DMS53 treated with DMSO at 0.1 percent for 48 hours (cell line): ENCODE data around the gene PSMC4.

Source experiments
- DNase-seq: peaks from one replicate; lab custom pipeline; 2025; ENCODE audit not compliant: unreplicated experiment; lab: John Stamatoyannopoulos, UW

Gene PSMC4

DNA sequence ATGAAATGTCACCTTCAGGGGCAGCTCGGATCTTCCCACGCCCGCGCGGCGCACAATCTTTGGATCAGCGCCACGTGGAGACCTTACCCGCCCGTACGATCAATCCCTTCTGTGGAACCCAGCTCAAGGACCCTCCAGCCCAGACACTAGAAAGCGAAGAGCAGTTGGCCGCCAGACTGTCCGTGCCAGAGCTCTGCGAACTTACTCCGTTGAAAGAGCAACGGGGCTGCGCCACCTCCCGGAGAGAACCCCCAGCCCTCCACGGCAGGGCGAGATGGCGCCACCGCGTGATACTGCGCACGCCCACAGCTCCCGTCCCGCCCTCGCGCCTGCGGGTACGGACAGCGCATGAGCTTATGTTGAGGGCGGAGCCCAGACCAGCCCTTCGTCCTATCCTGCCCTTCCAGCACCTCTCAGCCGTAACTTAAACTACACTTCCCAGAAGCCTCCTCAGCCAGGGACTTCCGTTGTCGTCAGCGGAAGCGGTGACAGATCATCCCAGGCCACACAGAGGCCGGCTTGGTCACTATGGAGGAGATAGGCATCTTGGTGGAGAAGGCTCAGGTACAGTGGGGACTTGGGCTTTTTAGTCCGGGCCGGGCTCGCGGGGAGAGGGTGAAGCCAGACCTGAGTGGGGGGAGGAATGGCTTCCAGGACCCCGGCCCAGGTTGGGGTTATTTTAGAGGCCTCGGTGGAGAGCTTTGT, at the start of gene PSMC4:
Gene PSMC4, plus strand, starts transcription at position 491 of the 705 bp plus-strand sequence. Its CDS starts 38 bp downstream, at position 529.
- DNase-seq: peak; percentile 99

DNA sequence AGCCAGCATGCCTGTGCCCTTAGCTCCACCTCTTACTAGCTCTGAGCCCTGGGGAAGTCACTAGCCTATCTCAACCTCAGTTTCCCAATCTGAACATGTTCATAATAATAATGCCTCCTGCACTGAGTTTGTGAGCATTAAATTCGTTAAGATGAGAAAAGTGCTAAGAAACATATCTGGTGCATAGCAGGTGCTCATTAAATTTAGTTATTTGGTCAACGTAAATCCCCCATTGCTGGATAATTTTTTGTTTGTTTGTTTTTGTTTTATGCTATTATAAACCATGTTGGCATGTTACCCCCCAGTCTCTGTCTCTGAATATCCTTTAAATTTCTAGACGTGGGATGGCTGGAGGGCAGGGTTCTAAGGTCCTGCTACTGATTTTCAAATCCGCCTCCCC, 47.1 kb upstream of the PSMC4 start:
- no peak for DNase-seq

DNA sequence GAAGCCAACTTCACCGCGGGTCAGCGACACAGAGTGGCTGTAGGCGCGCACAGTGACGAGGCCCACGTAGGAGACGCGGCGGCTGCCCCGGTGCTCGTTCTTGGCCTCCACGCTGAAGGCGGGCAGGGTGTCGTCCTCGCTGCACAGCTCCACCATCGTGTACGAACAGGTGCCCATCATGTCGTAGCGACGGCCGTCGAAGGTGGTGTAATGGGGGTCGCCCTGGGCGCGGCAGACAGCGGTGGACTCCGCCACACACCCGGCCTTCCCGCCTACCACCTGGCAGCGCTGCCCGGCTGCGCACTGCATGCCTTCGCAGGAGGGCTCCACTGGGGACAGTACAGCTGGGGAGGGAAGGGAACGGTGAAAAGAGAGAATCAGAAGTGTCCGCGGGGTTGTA, 46.6 kb upstream of the PSMC4 start:
- DNase-seq: no peak

DNA sequence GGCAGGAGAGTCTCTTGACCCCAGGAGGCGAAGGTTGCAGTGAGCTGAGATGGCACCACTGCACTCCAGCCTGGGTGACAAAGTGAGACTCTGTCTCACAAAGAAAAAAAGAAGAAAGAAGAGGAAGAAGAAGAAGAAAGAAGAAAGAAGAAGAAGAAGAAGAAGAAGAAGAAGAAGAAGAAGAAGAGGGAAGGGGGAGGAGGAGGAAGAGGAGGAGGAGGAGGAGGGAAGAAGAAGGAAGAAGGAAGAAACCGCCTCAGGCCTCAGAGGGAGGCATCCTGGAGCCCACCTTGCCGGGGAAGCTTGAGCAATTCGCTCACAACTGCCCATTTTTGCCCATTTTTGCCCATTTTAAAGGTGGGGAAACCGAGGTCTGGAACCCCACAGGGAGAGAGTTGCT, 46.0 kb upstream of the PSMC4 start:
- no peak for DNase-seq

DNA sequence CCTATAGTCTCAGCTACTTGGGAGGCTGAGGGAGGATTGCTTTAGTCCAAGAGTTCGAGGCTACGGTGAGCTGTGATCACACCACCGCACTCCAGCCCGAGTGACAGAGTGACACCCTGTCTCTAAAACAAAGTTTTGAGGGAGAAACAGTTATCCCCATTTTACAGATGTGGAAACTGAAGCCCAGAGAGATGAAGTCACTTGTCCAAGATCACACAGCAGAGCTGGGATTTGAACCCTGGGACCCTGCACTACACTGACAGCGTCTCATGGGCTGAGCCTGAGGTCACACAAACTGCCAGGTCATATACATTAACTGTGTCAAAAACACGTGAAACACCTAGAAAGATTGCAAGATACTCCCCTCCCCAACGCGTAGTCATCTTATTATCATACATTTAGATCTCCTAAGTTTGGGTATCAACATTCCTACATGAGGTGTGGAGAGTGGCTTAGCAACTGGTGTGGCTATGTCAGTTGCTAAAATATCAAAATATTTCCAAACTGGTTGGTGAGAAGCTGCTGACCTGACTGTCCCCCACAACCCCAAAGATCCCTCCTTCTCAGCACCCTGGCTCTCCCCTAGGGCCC, 44.7 kb upstream of the PSMC4 start:
- no peak for DNase-seq

DNA sequence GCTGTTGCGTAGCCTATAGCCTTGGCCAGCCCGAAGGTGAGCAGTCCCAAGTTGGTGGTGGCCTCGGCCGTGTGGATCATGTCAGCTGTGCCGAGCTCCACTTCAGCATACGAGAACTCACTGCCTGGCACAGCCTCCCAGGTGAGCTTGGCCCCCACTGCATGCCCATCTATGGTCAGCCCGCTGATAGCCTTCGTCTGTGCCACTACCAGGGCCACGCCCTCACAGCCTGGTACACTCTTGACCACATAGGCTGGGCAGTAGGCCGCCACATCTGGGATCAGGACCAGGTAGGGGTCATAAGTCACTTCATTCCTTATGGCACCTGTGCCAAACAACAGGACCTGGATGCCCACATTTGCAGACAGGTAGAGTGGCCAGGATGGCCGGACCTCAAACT, 43.9 kb upstream of the PSMC4 start:
- no peak for DNase-seq

DNA sequence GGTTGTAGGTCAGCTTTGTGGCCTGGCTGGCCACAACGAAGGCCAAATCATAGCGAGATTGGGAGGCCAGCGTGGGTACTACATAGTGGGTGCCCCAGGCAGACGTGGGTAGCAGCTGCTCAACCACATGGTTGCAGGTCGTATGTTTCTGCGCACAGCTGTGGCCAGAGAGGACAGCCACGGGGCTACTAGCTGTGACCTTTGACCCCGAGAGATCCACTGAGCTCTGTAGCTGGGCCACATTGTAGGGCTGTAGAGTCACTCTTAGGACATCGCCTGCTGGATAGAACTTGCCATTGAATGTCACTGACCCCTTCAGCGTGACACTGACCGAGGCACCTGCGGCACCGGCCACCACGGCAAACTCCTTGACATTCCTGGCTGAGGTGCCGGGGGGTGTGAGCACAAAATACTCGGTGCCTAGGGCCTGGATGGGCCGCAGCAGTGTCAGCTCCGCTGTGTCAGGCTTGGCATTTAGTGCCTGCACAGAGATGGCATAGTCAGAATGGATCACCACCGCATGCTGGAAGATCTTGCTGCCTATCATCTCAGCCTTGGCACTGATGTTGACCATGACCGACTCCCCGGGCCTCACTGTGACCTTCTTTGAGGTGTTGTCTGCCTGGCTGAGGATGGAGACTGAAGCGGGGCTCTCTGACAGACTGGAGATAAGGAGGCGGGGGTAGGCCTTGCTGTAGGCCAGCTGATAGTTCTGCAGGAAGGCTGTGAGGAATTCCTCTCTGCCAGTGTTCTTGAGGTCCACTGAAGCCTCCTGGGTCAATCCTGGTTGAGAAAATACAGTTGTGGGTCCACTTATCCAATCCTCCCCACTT, 43.2 kb upstream of the PSMC4 start:
- DNase-seq: no peak

DNA sequence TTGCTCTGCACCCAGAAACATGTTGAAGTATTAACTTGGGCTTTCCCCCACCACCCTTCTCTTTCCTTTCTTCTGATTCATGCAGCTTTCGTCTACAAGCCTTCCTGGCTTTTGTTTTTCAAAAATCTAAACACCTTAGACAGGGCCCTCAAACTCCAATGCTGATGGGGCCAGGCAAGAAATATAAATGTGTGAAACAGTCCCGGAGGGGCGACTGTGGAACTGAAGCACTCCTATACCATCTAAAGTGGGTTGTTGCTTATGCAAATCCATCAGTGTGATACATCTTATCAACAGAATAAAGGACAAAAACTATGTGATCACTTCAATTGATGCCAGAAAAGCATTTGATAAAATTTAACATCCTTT, 42.6 kb upstream of the PSMC4 start:
- DNase-seq: no peak

DNA sequence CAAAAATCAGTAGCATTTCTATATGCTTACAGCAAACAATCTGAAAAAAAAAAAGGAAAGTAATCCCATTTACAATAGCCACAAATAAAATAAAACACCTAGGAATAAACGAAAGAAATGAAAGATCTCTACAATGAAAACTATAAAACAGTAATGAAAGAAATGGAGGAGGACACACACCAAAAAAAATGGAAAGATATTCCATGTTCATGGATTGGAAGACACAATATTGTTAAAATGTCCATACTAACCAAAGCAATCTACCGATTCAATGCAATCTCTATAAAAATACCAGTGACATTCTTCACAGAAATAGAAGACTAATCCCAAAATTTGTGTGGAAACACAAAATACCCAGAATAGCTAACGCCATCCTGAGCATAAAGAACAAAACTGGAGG, 41.2 kb upstream of the PSMC4 start:
- DNase-seq: no peak

DNA sequence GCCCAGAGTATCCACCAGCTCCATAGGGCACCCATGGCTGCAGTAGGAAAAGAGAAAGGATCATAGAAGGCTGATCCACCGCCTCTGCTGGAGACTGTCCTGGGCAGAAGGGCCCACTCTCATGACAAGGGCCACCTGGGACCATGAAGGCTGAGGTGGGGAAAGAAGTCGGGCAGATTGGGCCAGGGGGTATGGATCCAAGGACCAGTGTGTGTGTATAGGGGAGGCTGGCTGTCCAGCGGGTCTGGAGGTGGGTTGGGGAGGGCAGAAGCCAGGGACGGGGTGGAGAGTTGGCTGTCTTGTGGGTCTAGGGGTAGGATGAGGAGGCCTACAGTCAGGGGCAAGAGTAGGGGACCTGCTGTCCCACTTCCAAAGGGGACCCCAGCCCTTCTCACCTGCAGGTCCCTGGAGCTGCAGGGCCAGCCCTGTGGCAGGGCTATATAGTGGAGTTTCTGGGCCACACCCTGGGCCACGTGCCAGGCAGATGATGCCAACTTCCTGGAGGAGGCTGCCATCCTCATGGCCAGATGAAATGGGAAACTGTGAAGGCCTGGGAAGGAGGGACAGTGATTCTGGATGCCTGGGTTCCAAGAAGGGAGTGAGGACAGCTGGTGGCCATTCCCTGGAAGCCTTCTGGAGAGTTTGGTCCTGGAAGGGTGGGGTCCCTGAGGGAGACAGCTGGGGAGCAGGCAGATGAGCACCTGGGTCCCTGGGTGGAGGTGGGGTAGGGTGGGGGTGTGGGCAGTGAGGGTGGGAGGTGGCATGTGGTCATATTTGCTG, 36.2 kb upstream of the PSMC4 start, which contains the start of gene FCGBP:
Gene FCGBP, minus strand, starts transcription at position 51 of the 780 bp plus-strand sequence.
- no peak for DNase-seq

DNA sequence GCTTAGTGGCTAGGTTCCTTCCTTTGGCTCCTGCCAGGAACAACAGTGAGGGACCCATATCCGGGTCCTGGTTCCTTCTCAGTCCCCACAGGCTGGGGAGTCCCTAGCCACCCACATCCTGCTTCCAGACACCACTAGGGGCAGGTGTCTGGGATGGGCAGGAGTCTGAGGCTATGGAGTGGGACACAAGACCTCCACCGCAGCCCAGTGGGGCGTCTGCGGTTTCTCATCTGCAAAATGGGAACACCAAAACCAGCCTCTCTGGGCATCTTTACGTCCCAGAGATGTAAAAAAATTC, 35.7 kb upstream of the PSMC4 start:
- no peak for DNase-seq

DNA sequence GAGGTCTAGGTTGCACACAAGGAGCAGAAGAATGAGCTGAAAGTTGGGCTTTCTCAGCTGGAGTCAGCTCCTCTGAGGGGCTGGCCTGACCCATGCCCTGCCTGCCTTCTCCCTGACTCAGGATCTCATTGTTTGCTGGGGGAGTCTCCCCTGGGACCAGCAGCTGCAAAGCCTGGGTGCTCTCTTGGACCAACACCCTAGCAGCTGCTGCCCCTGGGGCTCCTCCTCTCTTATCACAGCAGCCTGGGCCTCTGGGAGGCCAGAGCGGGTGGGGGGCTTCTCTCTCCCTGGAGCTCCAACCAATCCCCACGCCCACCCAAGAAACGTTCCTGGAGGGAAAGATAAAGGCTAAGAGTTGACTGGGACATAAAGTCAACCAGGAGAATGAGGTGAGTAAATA, 34.9 kb upstream of the PSMC4 start:
- DNase-seq: no peak

DNA sequence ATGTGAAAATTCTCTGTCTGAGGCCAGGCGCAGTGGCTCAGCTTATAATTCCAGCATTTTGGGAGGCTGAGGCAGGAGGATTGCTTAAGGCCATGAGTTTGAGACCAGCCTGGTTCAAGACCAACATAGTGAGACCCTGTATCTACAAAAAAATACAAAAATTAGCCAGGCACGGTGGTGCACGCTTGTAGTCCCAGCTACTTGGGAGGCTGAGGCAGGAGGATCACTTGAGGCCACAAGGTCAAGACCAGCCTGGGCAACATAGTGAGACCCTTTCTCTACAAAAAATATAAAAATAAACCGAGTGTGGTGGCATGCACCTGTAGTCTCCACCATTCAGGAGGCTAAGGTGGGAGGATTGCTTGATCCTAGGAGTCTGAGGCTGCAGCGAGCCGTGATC, 34.3 kb upstream of the PSMC4 start:
- DNase-seq: no peak

DNA sequence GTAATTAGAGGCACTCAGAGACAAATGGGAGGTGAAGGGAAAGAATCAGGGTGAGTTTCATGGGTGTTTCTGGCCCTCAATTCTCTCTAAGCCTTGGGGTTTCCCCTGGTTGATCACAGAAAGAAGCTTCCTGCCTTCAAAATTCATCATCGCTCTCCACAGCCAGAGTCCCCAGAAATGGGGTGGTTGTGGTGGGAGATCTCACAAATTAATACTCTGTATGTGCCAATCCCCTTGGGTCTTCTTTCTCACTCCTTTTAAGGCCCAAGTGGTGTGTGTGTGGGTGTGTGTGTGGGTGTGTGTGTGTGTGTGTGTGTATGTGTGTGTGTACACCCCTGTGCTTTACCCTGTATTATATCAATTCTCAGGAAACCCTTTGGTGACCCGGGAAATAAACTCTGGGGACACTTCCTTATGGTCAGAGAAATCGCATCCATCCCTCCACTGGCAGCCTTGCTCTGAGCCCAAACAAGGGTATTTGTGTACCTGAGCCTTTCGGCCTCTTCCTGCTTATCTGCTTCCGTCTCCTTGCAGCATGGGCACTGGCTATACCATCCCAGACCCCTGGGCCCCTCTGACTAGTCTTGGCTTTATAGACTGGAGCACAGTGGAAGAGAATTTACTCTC, 33.8 kb upstream of the PSMC4 start:
- DNase-seq: no peak

DNA sequence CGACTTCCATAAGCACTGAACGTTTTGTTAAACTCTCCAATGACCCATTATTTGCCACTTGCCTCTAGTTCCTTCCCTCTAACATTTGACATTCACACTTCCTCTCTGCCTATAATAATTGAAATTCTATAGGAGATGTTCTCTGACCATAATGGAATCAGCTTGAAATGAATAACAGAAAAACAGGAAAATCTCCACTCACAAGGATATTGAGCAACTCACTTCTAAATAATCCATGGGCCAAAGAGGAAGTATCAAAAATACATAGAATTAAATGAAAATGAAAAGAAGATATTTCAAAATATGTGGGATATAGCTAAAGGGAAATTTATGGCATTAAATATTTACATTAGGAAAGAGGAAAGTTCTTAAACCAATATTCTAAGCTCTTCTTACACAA, 33.2 kb upstream of the PSMC4 start:
- no peak for DNase-seq

DNA sequence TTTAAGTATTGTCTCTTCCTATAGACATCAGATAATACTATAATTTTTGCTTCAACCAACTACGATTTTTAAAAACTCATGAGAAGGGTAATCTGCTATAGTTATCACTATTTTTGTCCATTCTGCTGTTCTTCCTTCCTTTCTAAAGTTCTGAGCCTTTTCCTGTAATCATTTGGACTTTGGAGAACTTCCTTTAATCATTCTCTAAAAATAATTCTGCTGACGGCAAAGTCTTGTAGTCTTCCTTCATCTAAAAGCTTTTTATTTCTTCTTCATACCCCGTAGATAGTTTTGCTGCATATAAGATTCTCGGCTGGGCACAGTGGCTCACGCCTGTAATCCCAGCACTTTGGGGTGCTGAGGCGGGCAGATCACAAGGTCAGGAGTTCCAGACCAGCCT, 31.4 kb upstream of the PSMC4 start:
- DNase-seq: no peak

DNA sequence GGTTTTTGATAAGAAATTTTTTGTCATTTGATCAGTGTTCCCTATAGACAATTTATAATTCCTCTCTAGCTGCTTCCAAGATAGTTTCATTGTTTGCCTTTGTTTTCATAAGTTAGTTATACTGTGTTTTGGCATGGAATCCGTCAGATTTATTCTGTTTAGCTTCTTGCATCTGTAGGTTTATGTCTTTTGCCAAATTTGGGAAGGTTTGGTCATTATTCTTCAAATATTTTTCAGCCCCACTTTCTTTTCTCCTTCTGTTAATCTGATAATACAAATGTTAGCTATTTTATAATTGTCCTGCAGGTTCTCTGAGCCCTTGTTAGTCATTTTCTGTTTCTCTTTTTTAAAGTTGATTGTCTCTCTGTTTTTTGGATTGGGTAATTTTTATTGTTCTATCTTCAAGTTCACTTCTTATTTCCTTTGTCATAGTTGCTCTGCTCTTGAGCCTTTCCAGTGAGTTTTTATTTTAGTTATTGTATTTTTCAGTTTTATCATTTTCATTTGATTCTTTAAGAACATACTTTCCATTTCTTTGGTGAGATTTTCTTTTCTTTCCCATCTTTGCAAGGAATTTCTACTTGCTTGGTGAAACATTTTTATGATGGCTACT, 30.6 kb upstream of the PSMC4 start:
- no peak for DNase-seq

DNA sequence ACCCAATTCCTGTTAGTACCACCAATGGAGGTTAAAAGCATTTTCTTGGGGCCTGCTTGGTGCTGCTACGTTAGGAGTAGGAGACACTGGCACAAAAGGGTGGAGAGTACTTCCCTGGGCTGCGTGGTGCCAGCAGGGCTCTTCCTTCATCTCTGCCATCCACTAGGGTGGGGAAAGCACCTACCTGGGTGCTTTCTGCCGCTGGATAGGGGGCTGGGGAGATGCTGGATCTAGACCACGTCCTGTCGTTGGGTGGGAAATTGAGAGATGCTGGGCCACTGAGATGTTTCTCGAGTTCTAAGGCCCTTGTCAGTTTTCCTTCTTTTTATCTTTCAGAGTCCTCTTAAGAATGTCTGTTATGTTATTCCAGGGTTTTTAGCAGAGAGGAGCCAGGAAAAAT, 29.8 kb upstream of the PSMC4 start:
- DNase-seq: no peak

DNA sequence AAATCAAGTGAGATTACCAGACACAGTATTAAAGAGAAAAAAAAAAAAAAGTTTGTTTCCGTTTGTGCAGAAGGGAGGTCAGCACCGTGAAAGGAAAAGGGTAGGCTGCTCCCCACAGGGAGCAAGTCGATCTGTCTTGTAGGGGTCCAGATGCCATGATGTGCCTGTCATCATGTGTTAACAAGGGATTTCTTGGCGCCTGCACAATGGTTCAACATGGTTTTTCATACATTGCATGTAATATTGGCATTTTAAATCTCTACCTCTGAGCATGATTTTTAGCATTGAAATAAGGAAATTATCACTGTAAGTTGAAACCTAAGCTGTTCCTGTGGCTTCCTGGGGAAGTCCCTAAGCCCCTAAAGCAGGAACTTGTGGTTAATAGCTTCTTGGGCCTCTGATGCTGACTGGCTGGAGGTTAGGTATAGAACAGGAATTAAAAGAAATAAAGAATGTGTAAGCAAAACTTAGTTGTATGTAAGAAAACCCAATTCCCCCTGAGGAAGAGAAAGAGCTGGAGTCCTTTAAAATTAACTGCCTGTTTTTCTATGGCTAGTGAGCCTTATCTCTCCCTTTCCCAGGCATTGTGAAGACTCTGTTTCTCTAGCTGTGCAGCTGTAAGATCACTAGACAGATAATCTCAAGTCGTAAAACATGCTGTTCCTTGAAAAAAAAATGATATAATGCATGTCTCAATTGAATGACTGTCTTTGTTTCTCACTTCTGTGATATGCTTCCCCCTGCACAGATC, 29.2 kb upstream of the PSMC4 start:
- DNase-seq: no peak

DNA sequence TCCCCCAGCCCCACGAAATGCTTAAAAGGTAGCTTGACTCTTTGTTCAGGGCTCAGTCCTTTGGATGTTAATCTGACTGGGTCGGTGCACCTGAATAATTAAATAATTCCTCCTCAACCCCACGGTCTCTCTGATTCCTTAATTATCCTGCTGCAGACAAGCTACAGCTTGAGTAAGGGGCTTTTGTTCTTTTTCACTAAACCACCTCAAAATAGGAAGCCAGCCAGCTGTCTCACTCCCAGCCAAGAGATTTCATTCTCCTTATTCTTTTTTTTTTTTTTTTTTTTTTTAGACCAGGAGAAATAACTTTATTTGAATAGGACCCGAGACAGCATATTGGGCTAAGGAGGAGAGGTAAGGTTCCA, 28.6 kb upstream of the PSMC4 start:
- no peak for DNase-seq
